Measurements from ENCODE around the gene TMEM80.

TMEM80 gene

DNA sequence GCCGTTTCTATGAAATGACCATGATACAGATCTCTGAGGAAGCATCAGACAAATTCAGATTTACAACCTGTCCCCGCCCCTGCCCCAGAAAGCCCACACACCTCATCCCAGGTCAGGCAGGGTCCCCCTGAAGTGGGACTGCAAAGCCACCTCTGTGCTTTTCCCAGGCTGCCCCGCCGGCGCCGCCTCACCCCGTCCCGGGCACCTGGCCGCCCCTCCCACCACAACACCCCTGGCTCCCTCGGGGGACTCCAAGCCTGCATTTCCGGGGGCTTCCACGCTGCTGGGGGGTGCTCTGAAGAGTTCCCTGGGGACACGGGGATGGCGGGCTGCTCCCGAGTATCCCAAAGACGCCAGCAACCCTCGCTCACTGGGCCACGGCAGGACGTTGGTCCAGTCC is 35.3 kb upstream of the TMEM80 start:
- no peak for ATAC-seq (ENCODE audit: low read depth)
- no peaks in the 10 kb centered on the region for H3K4me1 ChIP-seq (ENCODE audit: insufficient read depth, poor library complexity, severe bottlenecking)
- no peaks in the 10 kb centered on the region for H3K9me3 ChIP-seq (ENCODE audit: severe bottlenecking)
- no peak overlapping the region for H3K4me3 ChIP-seq (ENCODE audit: severe bottlenecking)
- no peaks in the 10 kb centered on the region for H3K27me3 ChIP-seq (ENCODE audit: insufficient read depth, poor library complexity, severe bottlenecking)
- no peak for DNase-seq (ENCODE audit: low spot score)
- peaks cover 46% of the 10 kb centered on the region for H3K36me3 ChIP-seq (ENCODE audit: low read depth)
- H3K27ac ChIP-seq (ENCODE audit: poor library complexity, severe bottlenecking) = no peak overlapping the region
- TF ChIP-seq, protein P1, sequence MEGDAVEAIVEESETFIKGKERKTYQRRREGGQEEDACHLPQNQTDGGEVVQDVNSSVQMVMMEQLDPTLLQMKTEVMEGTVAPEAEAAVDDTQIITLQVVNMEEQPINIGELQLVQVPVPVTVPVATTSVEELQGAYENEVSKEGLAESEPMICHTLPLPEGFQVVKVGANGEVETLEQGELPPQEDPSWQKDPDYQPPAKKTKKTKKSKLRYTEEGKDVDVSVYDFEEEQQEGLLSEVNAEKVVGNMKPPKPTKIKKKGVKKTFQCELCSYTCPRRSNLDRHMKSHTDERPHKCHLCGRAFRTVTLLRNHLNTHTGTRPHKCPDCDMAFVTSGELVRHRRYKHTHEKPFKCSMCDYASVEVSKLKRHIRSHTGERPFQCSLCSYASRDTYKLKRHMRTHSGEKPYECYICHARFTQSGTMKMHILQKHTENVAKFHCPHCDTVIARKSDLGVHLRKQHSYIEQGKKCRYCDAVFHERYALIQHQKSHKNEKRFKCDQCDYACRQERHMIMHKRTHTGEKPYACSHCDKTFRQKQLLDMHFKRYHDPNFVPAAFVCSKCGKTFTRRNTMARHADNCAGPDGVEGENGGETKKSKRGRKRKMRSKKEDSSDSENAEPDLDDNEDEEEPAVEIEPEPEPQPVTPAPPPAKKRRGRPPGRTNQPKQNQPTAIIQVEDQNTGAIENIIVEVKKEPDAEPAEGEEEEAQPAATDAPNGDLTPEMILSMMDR (IDR thresholded peaks at IDR 0.05; ENCODE audit: poor library complexity, severe bottlenecking) = no peak

DNA sequence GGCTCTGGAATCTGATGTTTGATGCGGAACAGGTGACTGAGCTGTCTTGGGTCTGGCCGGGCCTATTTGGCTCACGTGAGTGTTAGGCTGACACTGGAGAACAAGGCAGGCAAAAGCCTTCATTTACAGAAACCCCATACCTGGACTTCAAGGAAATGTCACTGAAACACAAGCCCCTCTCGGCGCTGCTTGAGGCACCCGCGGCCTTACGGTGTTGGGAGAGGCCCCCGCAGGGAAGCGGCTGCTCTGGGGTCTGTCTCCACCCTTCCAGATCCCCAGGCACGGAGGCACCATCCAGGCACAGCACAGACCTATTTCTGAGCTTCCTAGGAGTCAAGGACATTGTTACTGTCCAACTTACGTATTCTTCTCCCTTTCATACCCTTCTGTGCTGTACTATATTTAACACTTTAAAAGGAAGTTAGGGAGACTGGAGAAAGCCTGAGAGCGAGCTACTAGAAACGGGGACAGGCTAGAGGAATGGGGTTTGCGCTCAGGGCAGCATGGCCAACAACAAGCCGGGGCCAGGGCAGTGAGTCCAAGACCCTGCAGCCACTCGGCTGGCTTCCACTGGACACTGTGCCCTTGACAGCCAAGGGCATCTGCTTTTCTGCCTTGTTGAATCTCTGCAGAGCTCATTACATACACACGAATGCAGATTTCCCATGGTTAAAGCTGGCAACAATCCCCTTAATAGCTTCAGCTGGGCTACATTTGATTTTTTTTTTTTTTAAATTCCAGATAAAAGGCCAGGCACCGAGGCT is 34.8 kb upstream of the TMEM80 start:
- Histone ChIP-seq H3K4me1 (ENCODE audit: insufficient read depth, poor library complexity, severe bottlenecking) (no peaks in the 10 kb centered on the region), H3K27me3 (ENCODE audit: insufficient read depth, poor library complexity, severe bottlenecking) (no peaks in the 10 kb centered on the region), H3K9me3 (ENCODE audit: severe bottlenecking) (no peaks in the 10 kb centered on the region), H3K36me3 (ENCODE audit: low read depth) (peaks cover 52% of the 10 kb centered on the region), H3K27ac (ENCODE audit: poor library complexity, severe bottlenecking) (no peak overlapping the region), H3K4me3 (ENCODE audit: severe bottlenecking) (no peak overlapping the region)
- ATAC-seq (ENCODE audit: low read depth) = no peak
- TF ChIP-seq, protein P1 (IDR thresholded peaks at IDR 0.05; ENCODE audit: poor library complexity, severe bottlenecking) = no peak
- no peak for DNase-seq (ENCODE audit: low spot score)

DNA sequence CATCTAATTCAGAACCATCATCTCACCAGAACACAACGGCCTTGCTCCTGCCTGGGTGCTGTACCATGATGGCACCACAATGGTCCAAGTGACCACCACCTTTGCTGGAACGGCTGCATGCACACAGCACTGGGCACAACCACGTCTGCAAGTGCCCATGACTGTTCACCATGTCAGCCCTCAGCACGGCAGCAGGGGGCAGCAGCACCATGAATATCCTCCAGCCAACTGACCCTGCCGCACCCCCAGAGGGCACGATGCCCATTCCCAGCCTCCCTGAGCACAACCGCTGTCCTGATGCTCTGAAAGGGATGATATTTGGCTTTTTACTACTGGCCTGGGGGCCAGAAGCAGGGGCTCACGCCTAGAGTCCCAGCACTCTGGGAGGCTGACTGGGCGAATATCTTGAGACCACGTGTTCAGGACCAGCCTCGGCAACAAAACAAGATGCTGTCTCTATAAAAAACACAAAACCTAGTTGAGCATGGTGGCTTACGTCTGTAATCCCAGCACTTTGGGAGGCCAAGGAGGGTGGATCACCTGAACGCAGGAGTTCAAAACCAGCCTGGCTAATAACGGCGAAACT is 32.8 kb upstream of the TMEM80 start:
- no peak overlapping the region for H3K4me3 ChIP-seq (ENCODE audit: severe bottlenecking)
- no peak overlapping the region for H3K27ac ChIP-seq (ENCODE audit: poor library complexity, severe bottlenecking)
- H3K27me3 ChIP-seq (ENCODE audit: insufficient read depth, poor library complexity, severe bottlenecking) = no peaks in the 10 kb centered on the region
- TF ChIP-seq, protein P1 (IDR thresholded peaks at IDR 0.05; ENCODE audit: poor library complexity, severe bottlenecking) = peak; percentile 69
- no peak for DNase-seq (ENCODE audit: low spot score)
- no peaks in the 10 kb centered on the region for H3K4me1 ChIP-seq (ENCODE audit: insufficient read depth, poor library complexity, severe bottlenecking)
- peaks cover 51% of the 10 kb centered on the region for H3K36me3 ChIP-seq (ENCODE audit: low read depth)
- H3K9me3 ChIP-seq (ENCODE audit: severe bottlenecking) = no peaks in the 10 kb centered on the region
- peak; percentile 71 for ATAC-seq (ENCODE audit: low read depth)

DNA sequence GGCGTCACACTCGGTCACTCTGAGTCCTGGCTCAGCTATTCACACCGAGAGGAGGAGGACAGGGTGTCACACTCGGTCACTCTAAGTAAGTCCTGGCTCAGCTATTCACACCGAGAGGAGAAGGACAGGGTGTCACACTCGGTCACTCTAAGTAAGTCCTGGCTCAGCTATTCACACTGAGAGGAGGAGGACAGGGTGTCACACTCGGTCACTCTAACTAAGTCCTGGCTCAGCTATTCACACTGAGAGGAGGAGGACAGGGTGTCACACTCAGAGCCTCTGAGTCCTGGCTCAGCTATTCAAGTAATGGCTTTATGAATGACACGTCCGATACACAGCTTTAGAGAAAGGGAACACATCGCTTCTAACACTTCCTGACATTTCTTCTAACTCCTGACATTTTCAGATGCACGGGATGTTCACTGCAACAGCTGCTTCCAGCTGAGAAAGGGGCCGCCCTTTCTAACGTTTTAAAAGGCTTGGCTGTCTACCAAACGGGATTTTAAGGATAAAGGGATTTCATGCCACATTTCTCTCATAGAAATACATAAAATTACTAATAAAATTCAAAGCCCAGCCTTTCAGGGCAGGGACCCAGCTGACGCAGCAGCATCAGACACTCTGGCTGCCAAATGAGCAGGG is 30.4 kb upstream of the TMEM80 start:
- H3K27ac ChIP-seq (ENCODE audit: poor library complexity, severe bottlenecking) = no peak overlapping the region
- TF ChIP-seq, protein P1 (IDR thresholded peaks at IDR 0.05; ENCODE audit: poor library complexity, severe bottlenecking) = no peak
- no peaks in the 10 kb centered on the region for H3K4me1 ChIP-seq (ENCODE audit: insufficient read depth, poor library complexity, severe bottlenecking)
- no peaks in the 10 kb centered on the region for H3K27me3 ChIP-seq (ENCODE audit: insufficient read depth, poor library complexity, severe bottlenecking)
- H3K36me3 ChIP-seq (ENCODE audit: low read depth) = peaks cover 35% of the 10 kb centered on the region
- DNase-seq (ENCODE audit: low spot score) (no peak), ATAC-seq (ENCODE audit: low read depth) (no peak)
- no peaks in the 10 kb centered on the region for H3K9me3 ChIP-seq (ENCODE audit: severe bottlenecking)
- no peak overlapping the region for H3K4me3 ChIP-seq (ENCODE audit: severe bottlenecking)

All from RWPE2 (cell line).